DND-41 (cell line): ENCODE data around the gene JAZF1.

Source experiments
- ATAC-seq: fragments of 200-7000 bp; cut with Tn5 transposase; 3 replicates; pipeline ENCODE4 v1.9.1; 2021; ENCODE audit warnings: low read depth; ENCODE audit not compliant: insufficient read depth
- DNase-seq: peaks from one replicate; pipeline ENCODE4 v3.0.0-alpha.2; 2020
- H2AFZ ChIP-seq: 2 replicates; pipeline ENCODE4 v1.6.0; 2012; ENCODE audit warnings: low read depth, low read length
- H3K27ac ChIP-seq: 2 replicates; pipeline ENCODE4 v1.5.1; 2012; ENCODE audit warnings: low read length, inconsistent platforms
- H3K27me3 ChIP-seq: fragments of 200-600 bp; sonication (generic); 2 replicates; pipeline ENCODE4 v1.6.0; 2012; ENCODE audit warnings: low read length, mild to moderate bottlenecking, inconsistent platforms; ENCODE audit not compliant: insufficient read depth, poor library complexity
- H3K36me3 ChIP-seq: 2 replicates; pipeline ENCODE4 v1.5.1; 2012; ENCODE audit warnings: low read length, inconsistent platforms; ENCODE audit not compliant: insufficient read depth
- H3K4me1 ChIP-seq: 2 replicates; pipeline ENCODE4 v1.5.1; 2012; ENCODE audit warnings: mild to moderate bottlenecking, low read length; ENCODE audit not compliant: insufficient read depth
- H3K4me2 ChIP-seq: 2 replicates; pipeline ENCODE4 v1.6.0; 2012; ENCODE audit warnings: mild to moderate bottlenecking, moderate library complexity, low read length, inconsistent platforms; ENCODE audit not compliant: insufficient read depth
- H3K4me3 ChIP-seq, 2 experiments: fragments of 200-600 bp in 1 of 2; shearing (Covaris generic) in 1 of 2; 2 replicates each; pipeline ENCODE4 v1.5.1; 2012 to 2016; ENCODE audit warnings: inconsistent platforms in 2 of 2, low read length in 2 of 2, mild to moderate bottlenecking in 2 of 2, low read depth in 1 of 2, moderate library complexity in 1 of 2
- H3K79me2 ChIP-seq: 2 replicates; pipeline ENCODE4 v1.6.0; 2012; ENCODE audit warnings: low read length, inconsistent platforms; ENCODE audit not compliant: insufficient read depth
- H3K9ac ChIP-seq: 2 replicates; pipeline ENCODE4 v1.6.0; 2012; ENCODE audit warnings: low read depth, mild to moderate bottlenecking, inconsistent platforms, low read length, moderate library complexity
- H3K9me3 ChIP-seq: 2 replicates; pipeline ENCODE4 v1.5.1; 2012; ENCODE audit warnings: low read length, moderate library complexity, mild to moderate bottlenecking, inconsistent platforms; ENCODE audit not compliant: insufficient read depth, severe bottlenecking
- H4K20me1 ChIP-seq: 2 replicates; pipeline ENCODE4 v1.6.0; 2012; ENCODE audit warnings: low read length; ENCODE audit not compliant: insufficient read depth
- CTCF ChIP-seq: IDR thresholded peaks from 2 replicates; pipeline ENCODE4 v1.5.1; 2012; ENCODE audit warnings: borderline replicate concordance, low read length, moderate library complexity, mild to moderate bottlenecking; ENCODE audit not compliant: poor library complexity, severe bottlenecking; ENCODE audit errors: extremely low read depth
- EZH2 ChIP-seq: IDR thresholded peaks from 3 replicates; pipeline ENCODE4 v1.6.1; 2012; ENCODE audit warnings: borderline replicate concordance, low read depth, mild to moderate bottlenecking, moderate library complexity, low read length, inconsistent platforms; ENCODE audit not compliant: severe bottlenecking

Gene JAZF1

GRCh38 chr7:27933671-27934565, 246.7 kb downstream of the JAZF1 start:
- no peak overlapping the region for H2AFZ ChIP-seq
- DNase-seq, result no peak
- no peaks in the 10 kb centered on the region for H3K27me3 ChIP-seq
- H3K4me2 ChIP-seq, result no peak overlapping the region
- H3K4me1 ChIP-seq, result peaks cover 5% of the 10 kb centered on the region; the same call in 1 of the 2 replicates
- no peak for ATAC-seq
- H3K79me2 ChIP-seq, result no peaks in the 10 kb centered on the region
- no peak overlapping the region for H3K9ac ChIP-seq
- no peak overlapping the region for H3K27ac ChIP-seq
- TF ChIP-seq EZH2 (no peak), CTCF (peak; percentile 49)
- H3K36me3 ChIP-seq, result no peaks in the 10 kb centered on the region
- no peaks in the 10 kb centered on the region for H3K9me3 ChIP-seq
- H4K20me1 ChIP-seq, result no peaks in the 10 kb centered on the region
- H3K4me3 ChIP-seq, result no peak overlapping the region

DNA sequence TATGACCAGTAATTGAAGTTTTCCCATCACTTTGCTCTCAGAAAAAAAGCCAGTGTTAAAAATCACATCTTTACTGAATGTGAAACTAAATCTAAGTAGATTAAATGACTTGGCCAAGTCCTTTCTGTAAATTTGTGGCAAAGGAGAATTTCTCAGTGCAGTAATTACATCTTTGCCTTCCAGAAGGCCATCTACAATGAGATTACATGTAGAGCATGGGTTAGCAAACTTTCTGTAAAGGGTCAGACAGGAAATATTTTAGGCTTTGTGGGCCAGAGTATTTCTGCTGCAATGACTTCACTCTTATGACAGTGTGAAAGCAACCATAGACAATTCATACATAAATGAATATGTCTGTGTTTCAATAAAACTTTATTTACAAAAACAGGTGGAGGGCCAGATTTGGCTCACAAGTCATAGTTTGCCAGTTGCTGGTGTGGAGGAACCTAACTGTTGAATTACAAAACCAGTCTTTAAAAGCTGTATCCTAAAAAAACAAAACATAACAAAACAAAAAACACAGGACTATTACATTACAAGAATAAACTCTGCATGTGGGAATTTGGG, 249.6 kb downstream of the JAZF1 start:
- TF ChIP-seq CTCF (no peak), EZH2 (no peak)
- DNase-seq (no peak), ATAC-seq (no peak)
- H4K20me1 ChIP-seq, result no peaks in the 10 kb centered on the region
- H3K4me1 ChIP-seq, result peaks cover 5% of the 10 kb centered on the region; the same call in 1 of the 2 replicates
- no peak overlapping the region for H3K4me3 ChIP-seq
- no peaks in the 10 kb centered on the region for H3K9me3 ChIP-seq
- no peaks in the 10 kb centered on the region for H3K27me3 ChIP-seq
- no peaks in the 10 kb centered on the region for H3K36me3 ChIP-seq
- no peak overlapping the region for H3K9ac ChIP-seq
- no peak overlapping the region for H3K4me2 ChIP-seq
- no peak overlapping the region for H3K27ac ChIP-seq
- no peak overlapping the region for H2AFZ ChIP-seq
- no peaks in the 10 kb centered on the region for H3K79me2 ChIP-seq

- ATAC-seq (no peak), DNase-seq (no peak)
- TF ChIP-seq EZH2, result no peak
- no peak for TF ChIP-seq CTCF
- Histone ChIP-seq H3K4me2 (no peak overlapping the region), H3K27me3 (no peaks in the 10 kb centered on the region), H3K27ac (no peak overlapping the region), H4K20me1 (no peaks in the 10 kb centered on the region), H2AFZ (no peak overlapping the region), H3K9me3 (no peaks in the 10 kb centered on the region), H3K36me3 (no peaks in the 10 kb centered on the region), H3K9ac (no peak overlapping the region), H3K4me1 (peaks cover 4% of the 10 kb centered on the region), H3K4me3 (no peak overlapping the region), H3K79me2 (no peaks in the 10 kb centered on the region)
Measured at GRCh38 chr7:27929127-27929526, 251.5 kb downstream of the JAZF1 start.
